Tibial artery (tissue), 4 donors: Measurements from ENCODE around the gene CAMTA1.

Source experiments
- DNase-seq, 2 donors: peaks; one replicate each; pipeline ENCODE4 v3.0.0-alpha.2; 2019
- H3K27ac ChIP-seq, 2 donors: fragments of 200-600 bp; sonication (generic) in 1 of 2; 1 replicate in 1 of 2; 2 replicates in 1 of 2; pipeline ENCODE4 v1.5.1; 2018 to 2019; ENCODE audit warnings: mild to moderate bottlenecking in 1 of 2
- H3K27me3 ChIP-seq, 2 donors: fragments of 200-600 bp; sonication (generic) in 1 of 2; one replicate each; pipeline versions ENCODE4 v1.5.1 to v1.6.0; 2016 to 2019
- H3K36me3 ChIP-seq, 3 donors: fragments of 200-600 bp; sonication (generic) in 2 of 3; one replicate each; pipeline ENCODE4 v1.5.1; 2016 to 2019; ENCODE audit warnings: mild to moderate bottlenecking in 2 of 3
- H3K4me1 ChIP-seq, 4 donors: fragments of 200-600 bp; sonication (generic) in 2 of 4; 1 replicate in 3 of 4; 2 replicates in 1 of 4; pipeline ENCODE4 v1.5.1; 2016 to 2019
- H3K4me3 ChIP-seq, 2 donors: fragments of 200-600 bp; sonication (generic) in 1 of 2; 1 replicate in 1 of 2; 2 replicates in 1 of 2; pipeline ENCODE4 v1.5.1; 2018 to 2019; ENCODE audit warnings: mild to moderate bottlenecking in 2 of 2
- H3K9me3 ChIP-seq, 3 donors: fragments of 200-600 bp; sonication (generic) in 1 of 3; one replicate each; pipeline ENCODE4 v1.5.1; 2016 to 2019
- intact Hi-C: fragments of 100-400 bp; cut with DNase I; formaldehyde crosslinking; loops from one replicate; pipeline ENCODE4 v1.15.0; 2023; ENCODE audit warnings: low total_unique reads
- TF ChIP-seq, protein P1 (sequence below), 2 experiments: fragments of 200-600 bp in 1 of 2; fragments of 450-650 bp in 1 of 2; IDR thresholded peaks; one replicate each; pipeline ENCODE4 v1.5.1; 2017 to 2019; ENCODE audit warnings: antibody characterized with exemption in 2 of 2, mild to moderate bottlenecking in 1 of 2, moderate library complexity in 1 of 2

CAMTA1 gene

DNA sequence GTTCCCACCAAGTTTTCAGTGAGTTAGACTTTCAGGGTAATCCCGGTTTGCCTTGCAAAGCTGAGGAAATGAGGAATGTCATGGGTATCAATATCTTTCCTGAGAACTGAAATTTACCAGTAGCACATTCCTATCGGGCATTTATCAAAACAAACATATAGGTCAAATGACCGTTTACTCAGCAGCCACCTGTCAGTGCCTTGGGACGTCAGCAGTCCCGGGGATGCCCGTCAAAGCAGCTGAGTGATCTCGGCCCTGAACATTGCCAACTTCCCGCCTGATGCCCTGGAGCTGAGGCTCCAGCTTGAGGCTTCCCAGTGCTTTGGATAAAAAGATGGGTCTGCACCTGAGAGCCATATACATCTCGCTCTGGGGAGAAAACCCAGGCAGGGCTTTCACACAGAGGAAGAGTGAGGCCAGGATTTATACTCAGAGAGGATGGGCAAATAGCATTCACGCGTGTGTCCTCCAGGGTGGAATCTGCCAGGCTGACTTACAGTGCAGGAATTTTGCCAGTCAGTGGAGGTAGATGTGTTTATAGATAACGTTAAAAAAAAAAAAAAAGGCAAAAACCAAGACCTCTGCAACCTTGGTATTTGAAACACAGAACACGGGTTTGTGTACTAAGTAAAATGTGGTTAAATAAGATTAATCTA lies 550.1 kb downstream of the CAMTA1 start:
- intact Hi-C loops, result no loop called here
- H3K4me3 ChIP-seq, result no peak overlapping the region
- peaks cover 0 to 5% (median 0%) of the 10 kb centered on the region in 4 donors for H3K4me1 ChIP-seq
- no peaks in the 10 kb centered on the region for H3K36me3 ChIP-seq
- TF ChIP-seq, protein P1, sequence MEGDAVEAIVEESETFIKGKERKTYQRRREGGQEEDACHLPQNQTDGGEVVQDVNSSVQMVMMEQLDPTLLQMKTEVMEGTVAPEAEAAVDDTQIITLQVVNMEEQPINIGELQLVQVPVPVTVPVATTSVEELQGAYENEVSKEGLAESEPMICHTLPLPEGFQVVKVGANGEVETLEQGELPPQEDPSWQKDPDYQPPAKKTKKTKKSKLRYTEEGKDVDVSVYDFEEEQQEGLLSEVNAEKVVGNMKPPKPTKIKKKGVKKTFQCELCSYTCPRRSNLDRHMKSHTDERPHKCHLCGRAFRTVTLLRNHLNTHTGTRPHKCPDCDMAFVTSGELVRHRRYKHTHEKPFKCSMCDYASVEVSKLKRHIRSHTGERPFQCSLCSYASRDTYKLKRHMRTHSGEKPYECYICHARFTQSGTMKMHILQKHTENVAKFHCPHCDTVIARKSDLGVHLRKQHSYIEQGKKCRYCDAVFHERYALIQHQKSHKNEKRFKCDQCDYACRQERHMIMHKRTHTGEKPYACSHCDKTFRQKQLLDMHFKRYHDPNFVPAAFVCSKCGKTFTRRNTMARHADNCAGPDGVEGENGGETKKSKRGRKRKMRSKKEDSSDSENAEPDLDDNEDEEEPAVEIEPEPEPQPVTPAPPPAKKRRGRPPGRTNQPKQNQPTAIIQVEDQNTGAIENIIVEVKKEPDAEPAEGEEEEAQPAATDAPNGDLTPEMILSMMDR (IDR thresholded peaks at IDR 0.05), result no peak
- H3K9me3 ChIP-seq, result no peaks in the 10 kb centered on the region
- H3K27ac ChIP-seq, result no peak overlapping the region
- H3K27me3 ChIP-seq, result peaks cover 0 to 19% of the 10 kb centered on the region in 2 donors
- no peak for DNase-seq

DNA sequence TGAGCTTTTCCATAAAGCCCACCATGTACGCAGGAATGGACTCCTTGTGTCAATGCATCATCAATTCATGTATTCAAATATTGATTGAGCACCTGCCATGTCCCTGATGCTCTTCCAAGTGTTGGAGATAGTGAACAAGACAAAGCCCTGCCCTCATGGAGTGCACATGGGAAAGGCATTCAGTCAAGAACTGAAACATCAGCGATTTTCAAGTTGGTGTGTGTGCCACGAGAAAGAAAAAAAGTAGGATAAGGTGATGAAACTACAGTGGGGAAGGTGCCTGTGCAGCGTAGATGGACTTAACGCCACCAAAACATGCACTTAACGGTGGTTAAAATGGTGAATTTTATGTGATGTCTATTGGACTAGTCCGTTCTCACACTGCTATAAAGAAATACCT lies 553.2 kb downstream of the CAMTA1 start:
- Histone ChIP-seq H3K27ac (no peak overlapping the region), H3K27me3 (no peaks in the 10 kb centered on the region), H3K36me3 (no peaks in the 10 kb centered on the region), H3K9me3 (no peaks in the 10 kb centered on the region), H3K4me3 (no peak overlapping the region), H3K4me1 (peaks cover 0 to 5% (median 0%) of the 10 kb centered on the region in 4 donors)
- intact Hi-C loops, result no loop called here
- peak in 1 of 2 donors; percentile 5 for DNase-seq
- TF ChIP-seq, protein P1 (IDR thresholded peaks at IDR 0.05), result no peak

DNA sequence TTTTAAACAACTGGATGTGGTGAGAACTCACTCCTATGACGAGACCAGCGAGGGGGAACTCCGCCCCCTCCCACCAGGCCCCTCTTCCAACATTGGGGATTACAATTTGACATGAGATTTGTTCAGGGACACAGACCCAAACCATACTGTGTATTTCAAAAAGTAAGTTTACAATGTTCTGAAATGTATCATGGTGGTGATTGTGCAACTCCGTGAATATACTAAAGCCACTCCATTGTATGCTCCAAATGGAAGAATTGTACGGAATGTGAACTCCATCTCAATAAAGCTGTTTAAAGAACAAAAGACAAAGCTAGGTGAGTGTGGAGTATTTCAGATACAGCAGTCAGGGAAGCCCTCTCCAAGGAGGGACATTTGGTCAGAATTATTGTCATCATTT lies 553.8 kb downstream of the CAMTA1 start:
- H3K27ac ChIP-seq, result no peak overlapping the region

DNA sequence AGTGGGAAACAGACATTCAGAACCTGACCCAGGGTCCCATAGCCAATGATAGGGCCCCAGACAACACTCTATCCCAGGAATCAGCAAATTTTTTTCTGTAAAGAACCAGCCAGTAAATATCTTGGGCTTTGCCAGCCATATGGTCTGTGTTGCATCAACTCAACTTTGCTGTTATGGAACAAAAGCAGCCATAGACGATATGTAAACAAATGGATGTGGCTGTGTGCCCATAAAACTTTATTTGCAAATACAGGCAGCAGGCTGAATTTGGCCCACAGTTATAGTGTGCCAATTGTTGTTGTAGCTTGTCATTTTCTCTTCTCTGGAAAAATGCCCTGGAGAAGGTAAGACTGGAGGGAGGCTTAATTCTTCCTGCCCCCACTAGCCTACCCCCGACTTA lies 554.7 kb downstream of the CAMTA1 start:
- DNase-seq, result no peak
- no peaks in the 10 kb centered on the region for H3K9me3 ChIP-seq
- H3K27me3 ChIP-seq, result no peaks in the 10 kb centered on the region
- TF ChIP-seq, protein P1 (IDR thresholded peaks at IDR 0.05), result no peak
- no peaks in the 10 kb centered on the region for H3K36me3 ChIP-seq
- no peak overlapping the region for H3K4me3 ChIP-seq
- no peak overlapping the region for H3K27ac ChIP-seq
- H3K4me1 ChIP-seq, result no peaks in the 10 kb centered on the region
- intact Hi-C loops, result no loop called here

More for the DNA sequence above, 553.8 kb downstream of the CAMTA1 start:
- Histone ChIP-seq H3K4me1 (peaks cover 0 to 3% (median 0%) of the 10 kb centered on the region in 4 donors), H3K9me3 (no peaks in the 10 kb centered on the region), H3K27me3 (no peaks in the 10 kb centered on the region), H3K4me3 (no peak overlapping the region), H3K36me3 (no peaks in the 10 kb centered on the region)
- intact Hi-C loops, result no loop called here
- TF ChIP-seq, protein P1 (IDR thresholded peaks at IDR 0.05), result no peak
- DNase-seq, result no peak

DNA sequence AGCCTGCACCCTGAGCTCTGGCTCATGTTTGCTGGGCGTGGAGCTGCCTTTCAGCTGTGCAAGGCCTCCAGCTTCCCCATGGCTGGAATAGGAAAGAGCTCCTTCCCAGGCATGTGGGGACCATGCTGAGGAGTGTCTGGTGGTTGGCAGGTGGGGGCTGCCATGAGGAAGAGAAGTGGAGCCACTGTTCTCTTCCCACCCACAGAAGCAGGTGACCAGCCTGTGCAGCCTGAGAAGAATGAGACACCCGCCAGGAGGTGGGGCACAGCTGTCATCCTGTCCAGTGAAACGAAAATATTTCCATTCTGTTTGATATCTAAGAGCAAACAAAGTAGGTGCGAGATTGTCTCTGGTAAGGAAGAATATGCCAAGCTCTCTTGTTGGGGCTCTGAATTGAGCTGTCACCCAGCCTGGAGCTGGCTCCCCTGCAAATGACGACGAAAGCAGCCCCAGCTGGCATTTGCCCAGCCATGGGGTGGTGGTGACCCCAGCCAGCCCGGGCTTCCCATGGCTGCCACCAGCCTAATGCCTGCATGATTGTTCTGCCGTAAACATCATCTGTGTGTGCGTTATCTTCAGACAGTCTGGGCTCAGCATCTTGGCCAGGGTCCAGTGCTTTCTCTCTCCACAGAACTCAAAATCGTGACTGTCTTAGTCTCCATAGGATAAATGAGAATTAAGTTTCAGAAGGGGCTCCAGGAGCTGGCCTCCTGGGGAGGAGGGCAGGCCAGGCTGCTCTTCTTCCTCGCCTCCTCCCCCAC lies 556.1 kb downstream of the CAMTA1 start:
- DNase-seq, result no peak
- Histone ChIP-seq H3K4me1 (no peaks in the 10 kb centered on the region), H3K27me3 (no peaks in the 10 kb centered on the region), H3K27ac (no peak overlapping the region), H3K9me3 (no peaks in the 10 kb centered on the region), H3K4me3 (no peak overlapping the region), H3K36me3 (no peaks in the 10 kb centered on the region)
- intact Hi-C loops, result no loop called here
- TF ChIP-seq, protein P1 (IDR thresholded peaks at IDR 0.05), result no peak
